ENCODE results near the gene S100A9.

The S100A9 gene

GRCh38 chr1:153364766-153365666 lies 7.4 kb downstream of the S100A9 start:
- no peaks in the 10 kb centered on the region for H4K20me1 ChIP-seq (ENCODE audit: insufficient read depth)
- H3K27ac ChIP-seq: no peak overlapping the region
- no peaks in the 10 kb centered on the region for H3K4me1 ChIP-seq (ENCODE audit: low read depth, poor library complexity, severe bottlenecking)
- no peaks in the 10 kb centered on the region for H3K27me3 ChIP-seq (ENCODE audit: insufficient read depth, low read depth)
- no peak overlapping the region for H3K9ac ChIP-seq
- TF ChIP-seq, protein P1, sequence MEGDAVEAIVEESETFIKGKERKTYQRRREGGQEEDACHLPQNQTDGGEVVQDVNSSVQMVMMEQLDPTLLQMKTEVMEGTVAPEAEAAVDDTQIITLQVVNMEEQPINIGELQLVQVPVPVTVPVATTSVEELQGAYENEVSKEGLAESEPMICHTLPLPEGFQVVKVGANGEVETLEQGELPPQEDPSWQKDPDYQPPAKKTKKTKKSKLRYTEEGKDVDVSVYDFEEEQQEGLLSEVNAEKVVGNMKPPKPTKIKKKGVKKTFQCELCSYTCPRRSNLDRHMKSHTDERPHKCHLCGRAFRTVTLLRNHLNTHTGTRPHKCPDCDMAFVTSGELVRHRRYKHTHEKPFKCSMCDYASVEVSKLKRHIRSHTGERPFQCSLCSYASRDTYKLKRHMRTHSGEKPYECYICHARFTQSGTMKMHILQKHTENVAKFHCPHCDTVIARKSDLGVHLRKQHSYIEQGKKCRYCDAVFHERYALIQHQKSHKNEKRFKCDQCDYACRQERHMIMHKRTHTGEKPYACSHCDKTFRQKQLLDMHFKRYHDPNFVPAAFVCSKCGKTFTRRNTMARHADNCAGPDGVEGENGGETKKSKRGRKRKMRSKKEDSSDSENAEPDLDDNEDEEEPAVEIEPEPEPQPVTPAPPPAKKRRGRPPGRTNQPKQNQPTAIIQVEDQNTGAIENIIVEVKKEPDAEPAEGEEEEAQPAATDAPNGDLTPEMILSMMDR (conservative IDR thresholded peaks at IDR 0.05; ENCODE audit: low read depth, low read length): no peak
- H3K4me2 ChIP-seq: no peak overlapping the region
- H2AFZ ChIP-seq (ENCODE audit: low read depth): no peak overlapping the region
- no peaks in the 10 kb centered on the region for H3K36me3 ChIP-seq (ENCODE audit: insufficient read depth)
- H3K79me2 ChIP-seq (ENCODE audit: insufficient read depth, low read depth): no peaks in the 10 kb centered on the region
- H3K4me3 ChIP-seq (IDR thresholded peaks at IDR 0.05; ENCODE audit: insufficient read depth, low read depth, low read length): no peak overlapping the region

GRCh38 chr1:153365696-153366095 lies 8.0 kb downstream of the S100A9 start:
- H3K4me2 ChIP-seq: no peak overlapping the region
- no peaks in the 10 kb centered on the region for H3K36me3 ChIP-seq (ENCODE audit: insufficient read depth)
- no peaks in the 10 kb centered on the region for H3K79me2 ChIP-seq (ENCODE audit: insufficient read depth, low read depth)
- no peaks in the 10 kb centered on the region for H3K27me3 ChIP-seq (ENCODE audit: insufficient read depth, low read depth)
- no peaks in the 10 kb centered on the region for H3K4me1 ChIP-seq (ENCODE audit: low read depth, poor library complexity, severe bottlenecking)
- H3K4me3 ChIP-seq (IDR thresholded peaks at IDR 0.05; ENCODE audit: insufficient read depth, low read depth, low read length): no peak overlapping the region
- H2AFZ ChIP-seq (ENCODE audit: low read depth): no peak overlapping the region
- H3K9ac ChIP-seq: no peak overlapping the region
- no peaks in the 10 kb centered on the region for H4K20me1 ChIP-seq (ENCODE audit: insufficient read depth)
- TF ChIP-seq, protein P1 (conservative IDR thresholded peaks at IDR 0.05; ENCODE audit: low read depth, low read length): no peak
- H3K27ac ChIP-seq: no peak overlapping the region

DNA sequence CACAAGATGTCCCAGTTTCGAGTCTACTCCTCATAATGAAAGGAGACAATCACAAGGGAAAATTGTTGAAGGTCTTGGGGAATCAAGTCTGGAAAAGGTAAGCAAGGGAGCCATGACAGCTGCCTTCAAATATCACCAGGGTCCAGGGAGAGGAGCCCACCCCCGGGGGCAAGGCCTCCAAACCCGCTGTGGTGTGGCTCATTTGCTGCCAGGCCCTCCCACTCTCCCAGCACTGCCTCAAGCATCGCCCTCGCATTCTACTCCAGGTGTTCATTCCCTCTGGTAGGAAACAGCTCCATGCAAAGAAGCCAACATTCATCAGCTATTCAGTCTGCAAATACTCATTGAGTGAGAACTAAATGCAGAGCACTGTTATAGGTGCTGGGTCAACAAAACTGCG lies 8.6 kb downstream of the S100A9 start:
- TF ChIP-seq, protein P1 (conservative IDR thresholded peaks at IDR 0.05; ENCODE audit: low read depth, low read length): no peak
- Histone ChIP-seq H3K27ac (no peak overlapping the region), H3K36me3 (ENCODE audit: insufficient read depth) (no peaks in the 10 kb centered on the region), H3K4me1 (ENCODE audit: low read depth, poor library complexity, severe bottlenecking) (no peaks in the 10 kb centered on the region), H4K20me1 (ENCODE audit: insufficient read depth) (no peaks in the 10 kb centered on the region), H3K4me3 (IDR thresholded peaks at IDR 0.05; ENCODE audit: insufficient read depth, low read depth, low read length) (no peak overlapping the region), H3K4me2 (no peak overlapping the region), H3K9ac (no peak overlapping the region), H2AFZ (ENCODE audit: low read depth) (no peak overlapping the region), H3K27me3 (ENCODE audit: insufficient read depth, low read depth) (no peaks in the 10 kb centered on the region), H3K79me2 (ENCODE audit: insufficient read depth, low read depth) (no peaks in the 10 kb centered on the region)

DNA sequence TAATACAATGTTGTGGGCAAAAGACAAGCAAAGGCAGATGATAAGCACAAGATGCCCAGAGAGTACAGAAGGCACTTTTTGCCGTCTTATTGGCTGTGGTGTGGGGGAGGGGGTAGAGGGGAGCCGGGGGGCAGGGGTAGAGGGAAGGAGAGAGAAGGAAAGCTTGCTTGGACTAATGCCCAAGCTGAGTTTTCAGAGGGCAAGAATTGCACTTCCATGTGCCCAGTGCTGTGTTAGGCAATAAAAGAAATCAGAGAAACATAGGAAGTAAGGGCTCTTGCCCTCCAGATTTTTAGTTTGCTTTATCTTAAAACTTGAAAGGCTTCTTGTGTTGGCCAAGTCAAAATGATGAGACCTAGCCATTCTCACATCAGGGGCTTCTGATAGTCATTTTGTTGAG lies 9.4 kb downstream of the S100A9 start:
- H2AFZ ChIP-seq (ENCODE audit: low read depth): no peak overlapping the region
- H3K4me3 ChIP-seq (IDR thresholded peaks at IDR 0.05; ENCODE audit: insufficient read depth, low read depth, low read length): no peak overlapping the region
- no peaks in the 10 kb centered on the region for H3K4me1 ChIP-seq (ENCODE audit: low read depth, poor library complexity, severe bottlenecking)
- no peak overlapping the region for H3K27ac ChIP-seq
- H3K9ac ChIP-seq: no peak overlapping the region
- H3K79me2 ChIP-seq (ENCODE audit: insufficient read depth, low read depth): no peaks in the 10 kb centered on the region
- H3K36me3 ChIP-seq (ENCODE audit: insufficient read depth): no peaks in the 10 kb centered on the region
- H3K4me2 ChIP-seq: no peak overlapping the region
- no peaks in the 10 kb centered on the region for H4K20me1 ChIP-seq (ENCODE audit: insufficient read depth)
- TF ChIP-seq, protein P1 (conservative IDR thresholded peaks at IDR 0.05; ENCODE audit: low read depth, low read length): no peak
- H3K27me3 ChIP-seq (ENCODE audit: insufficient read depth, low read depth): no peaks in the 10 kb centered on the region

Measured in KMS-11 (cell line).